Endothelial cell (in vitro differentiated cells): Measurements from ENCODE around the gene SCAP. TPM values are rescaled to one million over a fixed set of nuclear protein-coding genes. Genes with fewer than 3 reads are reported as not detected.
A peak's percentile ranks its signal among the peaks of the same experiment; 100 is the strongest.

Source experiments
- DNase-seq: peaks from one replicate; pipeline ENCODE4 v3.0.0; 2021; ENCODE audit warnings: low spot score
- H3K27ac Mint-ChIP-seq: one replicate; pipeline ENCODE4 v1.8.0; 2021; ENCODE audit warnings: mixed read lengths, inconsistent platforms; ENCODE audit not compliant: unreplicated experiment
- H3K27me3 Mint-ChIP-seq: one replicate; pipeline ENCODE4 v1.8.0; 2021; ENCODE audit warnings: mild to moderate bottlenecking, moderate library complexity, mixed read lengths, inconsistent platforms; ENCODE audit not compliant: unreplicated experiment
- H3K36me3 Mint-ChIP-seq: one replicate; pipeline ENCODE4 v1.8.0; 2021; ENCODE audit warnings: mild to moderate bottlenecking, low read depth, mixed read lengths, inconsistent platforms; ENCODE audit not compliant: unreplicated experiment
- H3K4me1 Mint-ChIP-seq: one replicate; pipeline ENCODE4 v1.8.0; 2021; ENCODE audit warnings: mild to moderate bottlenecking, mixed read lengths, inconsistent platforms; ENCODE audit not compliant: unreplicated experiment
- H3K4me3 Mint-ChIP-seq: one replicate; pipeline ENCODE4 v1.8.0; 2021; ENCODE audit warnings: mild to moderate bottlenecking, mixed read lengths, inconsistent platforms; ENCODE audit not compliant: unreplicated experiment
- H3K9me3 Mint-ChIP-seq: one replicate; pipeline ENCODE4 v1.8.0; 2021; ENCODE audit warnings: mixed read lengths, inconsistent platforms; ENCODE audit not compliant: unreplicated experiment
- total RNA-seq: library from RNA; stranded (reverse); fragmentation: NEBNext Ultra II Directional; extraction: Animal tissue kit (Norgen Biotek cat#: 25700); gene quantifications from one replicate; pipeline ENCODE4 v1.2.1, GENCODE V29; 2021; ENCODE audit not compliant: unreplicated experiment
- TF ChIP-seq, protein P1 (sequence below): fragments of 200-600 bp; sonication (generic); IDR thresholded peaks from one replicate; pipeline ENCODE4 v1.5.0; 2021; ENCODE audit warnings: antibody characterized with exemption; ENCODE audit not compliant: unreplicated experiment

The SCAP gene
- total RNA-seq, 1 donor from 2014 or later: 88.6 TPM

DNA sequence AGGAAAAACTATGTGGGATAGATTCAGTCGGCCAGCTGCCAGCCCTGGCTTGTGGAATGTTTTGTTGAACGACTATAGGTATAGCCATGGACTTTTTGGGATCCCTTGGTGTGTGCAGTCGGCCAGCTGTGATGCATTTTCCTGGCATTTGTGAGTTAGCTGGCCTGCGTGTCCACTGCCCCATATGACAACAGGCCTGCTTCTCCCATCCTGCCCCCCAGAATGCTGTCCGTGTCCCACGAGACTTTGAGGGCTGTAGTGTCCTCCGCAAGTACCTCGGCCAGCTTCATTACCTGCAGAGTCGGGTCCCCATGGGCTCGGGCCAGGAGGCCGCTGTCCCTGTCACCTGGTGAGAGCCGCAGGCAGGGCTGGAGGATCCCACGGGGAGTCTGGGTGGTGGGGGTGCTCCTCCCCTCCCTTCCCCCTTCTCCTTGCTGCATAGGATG is 71.3 kb downstream of the SCAP start:
- H3K4me1 Mint-ChIP-seq: no peaks in the 10 kb centered on the region
- no peaks in the 10 kb centered on the region for H3K9me3 Mint-ChIP-seq
- no peak overlapping the region for H3K4me3 Mint-ChIP-seq
- peaks cover 6% of the 10 kb centered on the region for H3K27me3 Mint-ChIP-seq
- H3K36me3 Mint-ChIP-seq: no peaks in the 10 kb centered on the region
- TF ChIP-seq, protein P1, sequence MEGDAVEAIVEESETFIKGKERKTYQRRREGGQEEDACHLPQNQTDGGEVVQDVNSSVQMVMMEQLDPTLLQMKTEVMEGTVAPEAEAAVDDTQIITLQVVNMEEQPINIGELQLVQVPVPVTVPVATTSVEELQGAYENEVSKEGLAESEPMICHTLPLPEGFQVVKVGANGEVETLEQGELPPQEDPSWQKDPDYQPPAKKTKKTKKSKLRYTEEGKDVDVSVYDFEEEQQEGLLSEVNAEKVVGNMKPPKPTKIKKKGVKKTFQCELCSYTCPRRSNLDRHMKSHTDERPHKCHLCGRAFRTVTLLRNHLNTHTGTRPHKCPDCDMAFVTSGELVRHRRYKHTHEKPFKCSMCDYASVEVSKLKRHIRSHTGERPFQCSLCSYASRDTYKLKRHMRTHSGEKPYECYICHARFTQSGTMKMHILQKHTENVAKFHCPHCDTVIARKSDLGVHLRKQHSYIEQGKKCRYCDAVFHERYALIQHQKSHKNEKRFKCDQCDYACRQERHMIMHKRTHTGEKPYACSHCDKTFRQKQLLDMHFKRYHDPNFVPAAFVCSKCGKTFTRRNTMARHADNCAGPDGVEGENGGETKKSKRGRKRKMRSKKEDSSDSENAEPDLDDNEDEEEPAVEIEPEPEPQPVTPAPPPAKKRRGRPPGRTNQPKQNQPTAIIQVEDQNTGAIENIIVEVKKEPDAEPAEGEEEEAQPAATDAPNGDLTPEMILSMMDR: no peak
- no peak for DNase-seq
- H3K27ac Mint-ChIP-seq: no peak overlapping the region

DNA sequence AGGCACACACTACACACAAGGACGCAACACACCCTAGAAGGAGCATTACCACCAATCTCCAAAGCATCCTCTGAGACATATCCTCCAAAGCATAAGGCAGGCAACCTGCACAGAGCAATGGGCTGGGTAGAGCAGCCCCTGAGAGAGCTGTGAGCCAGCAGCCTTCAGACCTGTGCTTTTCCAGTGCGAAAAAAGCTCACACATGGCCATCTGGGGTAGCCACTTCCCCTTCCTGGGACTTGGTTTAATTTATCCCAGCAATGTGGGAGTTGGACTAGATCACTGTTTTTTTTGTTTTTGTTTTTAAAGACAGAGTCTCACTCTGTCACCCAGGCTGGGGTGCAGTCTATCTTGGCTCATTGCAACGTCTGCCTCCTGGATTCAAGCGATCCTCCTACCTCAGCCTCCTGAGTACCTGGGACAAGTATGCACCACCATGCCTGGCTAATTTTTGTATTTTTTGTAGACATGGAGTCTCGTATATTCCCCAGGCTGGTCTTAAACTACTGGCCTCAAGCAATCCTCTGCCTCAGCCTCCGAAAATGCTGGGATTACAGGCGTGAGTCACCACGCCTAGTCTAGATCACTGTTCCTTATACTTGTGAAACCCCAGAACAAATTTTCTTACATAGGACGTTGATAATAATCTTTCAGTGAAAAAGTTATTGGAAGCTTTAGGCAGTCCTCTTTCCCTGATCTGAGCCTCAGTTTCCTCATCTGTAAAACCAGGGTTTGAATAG is 76.0 kb downstream of the SCAP start:
- no peak for DNase-seq
- Mint-ChIP-seq H3K27me3 (peaks cover 1% of the 10 kb centered on the region), H3K4me3 (no peak overlapping the region), H3K27ac (no peak overlapping the region), H3K9me3 (no peaks in the 10 kb centered on the region), H3K4me1 (peaks cover under 1% of the 10 kb centered on the region), H3K36me3 (peaks cover 6% of the 10 kb centered on the region)
- TF ChIP-seq, protein P1: no peak

DNA sequence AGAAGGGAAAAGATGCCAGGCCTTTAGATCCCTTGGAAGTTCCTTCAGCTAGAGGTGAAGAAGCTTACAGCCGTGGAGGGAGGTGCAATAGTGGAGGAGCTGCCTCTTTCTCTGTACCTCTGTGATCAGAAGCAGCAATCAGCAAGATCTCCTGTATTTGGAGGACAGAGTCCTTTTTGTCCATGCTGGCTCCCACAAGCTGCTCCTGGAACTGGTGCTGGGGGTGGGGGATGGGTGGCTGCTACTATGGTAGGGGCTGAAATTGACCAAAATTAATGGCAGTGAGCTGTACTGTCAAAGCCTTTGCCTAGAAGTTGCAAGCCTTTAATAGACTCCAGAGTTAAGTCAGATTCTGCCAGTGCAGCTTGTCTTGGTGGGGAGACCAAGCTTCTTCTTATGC is 76.7 kb downstream of the SCAP start:
- TF ChIP-seq, protein P1: no peak
- H3K4me1 Mint-ChIP-seq: peaks cover 7% of the 10 kb centered on the region
- no peak for DNase-seq
- H3K36me3 Mint-ChIP-seq: peaks cover 6% of the 10 kb centered on the region
- H3K27me3 Mint-ChIP-seq: peaks cover 3% of the 10 kb centered on the region
- no peak overlapping the region for H3K27ac Mint-ChIP-seq
- H3K9me3 Mint-ChIP-seq: no peaks in the 10 kb centered on the region
- H3K4me3 Mint-ChIP-seq: no peak overlapping the region

DNA sequence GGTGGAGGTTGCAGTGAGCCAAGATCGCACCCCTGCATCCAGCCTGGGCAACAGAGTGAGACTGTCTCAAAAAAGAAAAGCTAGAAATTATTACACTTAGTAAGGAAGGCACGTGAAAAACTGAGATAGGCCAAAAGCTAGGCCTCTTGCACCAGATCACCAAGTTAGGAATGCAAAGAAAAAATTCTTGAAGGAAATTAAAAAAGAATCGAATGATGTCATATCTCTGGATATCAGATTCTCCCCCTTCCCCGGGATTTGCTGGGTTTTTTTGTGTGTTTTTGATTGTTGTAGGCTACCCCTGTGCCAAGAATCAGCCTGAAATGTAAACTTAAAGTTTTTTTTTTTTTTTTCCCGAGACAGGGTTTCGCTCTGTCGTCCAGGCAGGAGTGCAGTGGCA is 77.5 kb downstream of the SCAP start:
- Mint-ChIP-seq H3K4me1 (peaks cover 9% of the 10 kb centered on the region), H3K36me3 (peaks cover 6% of the 10 kb centered on the region), H3K27ac (no peak overlapping the region), H3K27me3 (peaks cover 3% of the 10 kb centered on the region), H3K9me3 (no peaks in the 10 kb centered on the region), H3K4me3 (no peak overlapping the region)
- TF ChIP-seq, protein P1: no peak
- no peak for DNase-seq

DNA sequence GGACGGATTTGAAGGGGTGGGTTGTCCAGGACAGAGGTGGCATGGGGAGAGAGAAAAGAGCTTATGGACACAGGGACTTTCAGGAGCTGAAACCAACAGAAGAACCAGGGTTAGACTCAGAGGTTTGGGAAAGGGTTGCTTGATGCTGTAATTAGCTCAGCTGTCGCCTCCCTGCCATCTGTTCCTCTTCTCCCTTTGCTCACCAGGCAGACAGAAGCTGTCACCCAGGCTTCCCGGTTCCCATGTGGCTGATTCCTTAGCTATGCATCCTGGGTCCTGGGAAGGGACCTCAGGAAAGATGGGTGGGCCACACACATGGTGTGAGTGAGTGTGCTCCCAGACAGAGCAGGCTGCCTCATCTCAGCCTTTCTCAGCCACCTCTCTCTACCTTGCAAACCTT is 80.9 kb downstream of the SCAP start:
- peak overlapping the region; percentile 48 for H3K27ac Mint-ChIP-seq
- peaks cover 6% of the 10 kb centered on the region for H3K36me3 Mint-ChIP-seq
- no peak overlapping the region for H3K4me3 Mint-ChIP-seq
- peaks cover 3% of the 10 kb centered on the region for H3K27me3 Mint-ChIP-seq
- H3K4me1 Mint-ChIP-seq: peaks cover 9% of the 10 kb centered on the region
- TF ChIP-seq, protein P1: no peak
- no peak for DNase-seq
- H3K9me3 Mint-ChIP-seq: no peaks in the 10 kb centered on the region
